ENCODE measurements around the gene SRR.

DNA sequence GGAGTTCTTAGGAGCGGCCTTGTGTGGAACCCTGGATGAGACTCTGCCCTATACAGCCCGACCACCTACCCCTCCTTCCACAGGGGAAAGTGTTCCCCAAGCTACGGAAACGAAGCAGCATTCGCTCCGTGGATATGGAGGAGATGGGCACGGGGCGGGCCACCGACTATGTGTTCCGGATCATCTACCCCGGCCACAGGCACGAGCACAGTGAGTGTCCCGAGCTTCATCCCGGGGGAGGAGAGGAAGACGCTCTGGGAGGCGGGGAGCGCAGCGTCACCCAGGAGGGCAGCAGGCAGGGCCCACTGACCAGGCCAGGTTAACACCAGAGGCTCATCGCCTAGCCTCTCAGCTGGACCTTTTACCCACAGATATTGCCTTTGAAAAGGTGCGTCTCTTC is 61.4 kb downstream of the SRR start:
- TF ChIP-seq, protein P1, sequence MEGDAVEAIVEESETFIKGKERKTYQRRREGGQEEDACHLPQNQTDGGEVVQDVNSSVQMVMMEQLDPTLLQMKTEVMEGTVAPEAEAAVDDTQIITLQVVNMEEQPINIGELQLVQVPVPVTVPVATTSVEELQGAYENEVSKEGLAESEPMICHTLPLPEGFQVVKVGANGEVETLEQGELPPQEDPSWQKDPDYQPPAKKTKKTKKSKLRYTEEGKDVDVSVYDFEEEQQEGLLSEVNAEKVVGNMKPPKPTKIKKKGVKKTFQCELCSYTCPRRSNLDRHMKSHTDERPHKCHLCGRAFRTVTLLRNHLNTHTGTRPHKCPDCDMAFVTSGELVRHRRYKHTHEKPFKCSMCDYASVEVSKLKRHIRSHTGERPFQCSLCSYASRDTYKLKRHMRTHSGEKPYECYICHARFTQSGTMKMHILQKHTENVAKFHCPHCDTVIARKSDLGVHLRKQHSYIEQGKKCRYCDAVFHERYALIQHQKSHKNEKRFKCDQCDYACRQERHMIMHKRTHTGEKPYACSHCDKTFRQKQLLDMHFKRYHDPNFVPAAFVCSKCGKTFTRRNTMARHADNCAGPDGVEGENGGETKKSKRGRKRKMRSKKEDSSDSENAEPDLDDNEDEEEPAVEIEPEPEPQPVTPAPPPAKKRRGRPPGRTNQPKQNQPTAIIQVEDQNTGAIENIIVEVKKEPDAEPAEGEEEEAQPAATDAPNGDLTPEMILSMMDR (conservative IDR thresholded peaks at IDR 0.05; ENCODE audit: low read length) = no peak
- TF ChIP-seq EZH2phosphoT487 (IDR thresholded peaks at IDR 0.05; ENCODE audit: borderline replicate concordance) = no peak

All from Loucy (cell line).